HepG2 (cell line): ENCODE results near the gene GPT2. TPM values are rescaled to one million over a fixed set of nuclear protein-coding genes. Genes with fewer than 3 reads are reported as not detected.

Experiments used
- CEBPG ChIP-seq: IDR thresholded peaks from 2 replicates; pipeline ENCODE4 v1.6.1; 2016
- DPF2 ChIP-seq: sonication (generic); formaldehyde crosslinking; IDR thresholded peaks from 2 replicates; pipeline ENCODE4 v1.4.0; 2020; ENCODE audit warnings: mild to moderate bottlenecking, low read depth, missing genetic modification reagents, borderline replicate concordance
- FOSL1 ChIP-seq: sonication (generic); formaldehyde crosslinking; IDR thresholded peaks from 2 replicates; pipeline ENCODE4 v1.9.0; 2021; ENCODE audit warnings: missing genetic modification reagents, borderline replicate concordance
- JDP2 ChIP-seq: sonication (generic); formaldehyde crosslinking; IDR thresholded peaks from 2 replicates; pipeline ENCODE4 v1.8.1; 2022; ENCODE audit warnings: missing genetic modification reagents, borderline replicate concordance
- MIER2 ChIP-seq: IDR thresholded peaks from 2 replicates; pipeline ENCODE4 v1.6.1; 2016; ENCODE audit warnings: missing biosample characterization, missing genetic modification reagents
- NFIC ChIP-seq: IDR thresholded peaks from 2 replicates; pipeline ENCODE4 v1.6.1; 2012; ENCODE audit warnings: mild to moderate bottlenecking, low read length, inconsistent platforms
- SALL1 ChIP-seq: sonication (generic); formaldehyde crosslinking; IDR thresholded peaks from 2 replicates; pipeline ENCODE4 v1.8.0; 2022; ENCODE audit warnings: mild to moderate bottlenecking, missing genetic modification reagents
- SP2 ChIP-seq: sonication (generic); formaldehyde crosslinking; IDR thresholded peaks from 2 replicates; pipeline ENCODE4 v1.5.1; 2020; ENCODE audit warnings: mild to moderate bottlenecking, missing genetic modification reagents
- TCF12 ChIP-seq, 2 experiments: fragments of 450-650 bp in 1 of 2; sonication (generic) in 1 of 2; formaldehyde crosslinking in 1 of 2; IDR thresholded peaks; 2 replicates each; pipeline versions ENCODE4 v1.6.1 to v1.8.0; 2017 to 2022; ENCODE audit warnings: antibody characterized with exemption in 1 of 2, mild to moderate bottlenecking in 1 of 2, missing genetic modification reagents in 1 of 2, moderate library complexity in 1 of 2
- ZFP37 ChIP-seq: sonication (generic); formaldehyde crosslinking; IDR thresholded peaks from 2 replicates; pipeline ENCODE4 v1.4.0; 2020; ENCODE audit warnings: missing genetic modification reagents, borderline replicate concordance
- ZNF234 ChIP-seq: sonication (generic); formaldehyde crosslinking; conservative IDR thresholded peaks from 2 replicates; pipeline ENCODE4 v1.5.1; 2020; ENCODE audit warnings: mild to moderate bottlenecking, missing genetic modification reagents
- ZNF441 ChIP-seq: sonication (generic); formaldehyde crosslinking; IDR thresholded peaks from 2 replicates; pipeline ENCODE4 v1.7.0; 2021; ENCODE audit warnings: missing genetic modification reagents, borderline replicate concordance
- ZNF484 ChIP-seq: sonication (generic); formaldehyde crosslinking; IDR thresholded peaks from 2 replicates; pipeline ENCODE4 v1.5.1; 2020; ENCODE audit warnings: mild to moderate bottlenecking, low read depth, missing genetic modification reagents, borderline replicate concordance
- ZNF660 ChIP-seq: sonication (generic); formaldehyde crosslinking; IDR thresholded peaks from 2 replicates; pipeline ENCODE4 v1.5.1; 2020; ENCODE audit warnings: mild to moderate bottlenecking, low read depth, missing genetic modification reagents, borderline replicate concordance
- ZNF713 ChIP-seq: sonication (generic); formaldehyde crosslinking; IDR thresholded peaks from 2 replicates; pipeline ENCODE4 v1.4.0; 2020; ENCODE audit warnings: mild to moderate bottlenecking, missing genetic modification reagents
- polyA plus RNA-seq, 8 experiments: library from polyadenylated mRNA; depleted of rRNA in 3 of 8; stranded (reverse) in 7 of 8; unstranded in 1 of 8; fragments of >200 nt; fragmentation: Illumina TruSeq in 4 of 8; extraction: Trizol in 4 of 8; gene quantifications; 2 replicates each; pipeline versions ENCODE4 v1.2.1 to v1.2.3, GENCODE V29; 2011 to 2016; ENCODE audit warnings: low read depth in 4 of 8, missing spikeins in 1 of 8, mixed read lengths in 1 of 8; ENCODE audit not compliant: insufficient read depth in 1 of 8
- total RNA-seq, 5 experiments: library from RNA; depleted of rRNA; stranded (reverse); fragments of >200 nt; fragmentation: Illumina TruSeq; extraction: Trizol; gene quantifications; 2 replicates each; pipeline ENCODE4 v1.2.3, GENCODE V29; 2016; ENCODE audit warnings: low read depth in 1 of 5
- TF ChIP-seq, protein P1 (sequence below): sonication (generic); formaldehyde crosslinking; IDR thresholded peaks from 2 replicates; pipeline ENCODE4 v1.4.0; 2020; ENCODE audit warnings: mild to moderate bottlenecking, missing genetic modification reagents, borderline replicate concordance
- TF ChIP-seq, protein P2 (sequence below): sonication (generic); formaldehyde crosslinking; IDR thresholded peaks from 2 replicates; pipeline ENCODE4 v1.8.1; 2023; ENCODE audit warnings: mild to moderate bottlenecking, missing genetic modification reagents
- TF ChIP-seq, protein P3 (sequence below): sonication (generic); formaldehyde crosslinking; IDR thresholded peaks from 2 replicates; pipeline ENCODE4 v1.4.0; 2020; ENCODE audit warnings: missing genetic modification reagents, borderline replicate concordance

The GPT2 gene
- total and polyA plus RNA-seq, 2 of the 13 experiments (the other 11 are each of a cell fraction or from before 2014, with no cell fraction given) = 138 to 267 TPM

DNA sequence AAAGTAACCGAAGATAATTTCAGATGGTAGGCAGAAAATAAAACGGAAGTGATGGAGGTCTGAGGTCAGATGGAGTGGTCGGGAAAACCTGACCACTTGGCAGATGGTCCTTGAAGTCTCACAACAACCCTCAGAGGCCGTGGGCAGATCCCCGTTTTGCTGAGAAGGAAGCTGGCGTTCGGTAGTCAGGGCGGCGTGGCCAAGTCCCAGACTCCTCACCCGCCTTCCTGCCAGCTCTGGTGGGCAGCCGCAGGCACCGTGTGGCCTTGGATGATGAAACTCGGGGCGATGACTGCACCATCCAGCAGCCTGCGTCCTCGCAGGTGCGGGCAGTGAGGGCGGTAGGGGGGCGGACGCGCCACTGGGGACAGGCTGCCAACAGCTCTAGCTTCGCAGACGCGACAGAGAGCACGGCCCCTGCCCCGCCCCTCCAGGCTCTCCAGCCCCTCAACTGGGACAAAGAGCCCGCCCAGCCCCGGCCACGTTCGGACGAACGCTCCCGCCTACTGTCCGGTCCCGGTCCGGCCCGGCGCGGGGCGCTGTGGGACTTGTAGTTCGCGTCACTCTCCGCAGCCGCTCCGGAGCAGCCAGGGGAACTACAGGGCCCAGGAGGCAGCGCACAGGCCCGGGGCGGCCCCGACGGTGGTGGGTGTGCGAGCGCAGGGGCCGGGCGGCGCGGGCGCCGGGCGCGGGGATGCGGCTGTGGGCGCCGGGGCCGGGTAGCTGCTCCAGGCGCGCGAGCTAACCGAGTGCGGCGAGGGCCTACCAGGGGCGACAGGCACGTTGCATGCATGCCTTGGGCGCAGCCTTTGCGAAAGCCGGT, at the start of gene GPT2 (continued):
- TF ChIP-seq, protein P1, sequence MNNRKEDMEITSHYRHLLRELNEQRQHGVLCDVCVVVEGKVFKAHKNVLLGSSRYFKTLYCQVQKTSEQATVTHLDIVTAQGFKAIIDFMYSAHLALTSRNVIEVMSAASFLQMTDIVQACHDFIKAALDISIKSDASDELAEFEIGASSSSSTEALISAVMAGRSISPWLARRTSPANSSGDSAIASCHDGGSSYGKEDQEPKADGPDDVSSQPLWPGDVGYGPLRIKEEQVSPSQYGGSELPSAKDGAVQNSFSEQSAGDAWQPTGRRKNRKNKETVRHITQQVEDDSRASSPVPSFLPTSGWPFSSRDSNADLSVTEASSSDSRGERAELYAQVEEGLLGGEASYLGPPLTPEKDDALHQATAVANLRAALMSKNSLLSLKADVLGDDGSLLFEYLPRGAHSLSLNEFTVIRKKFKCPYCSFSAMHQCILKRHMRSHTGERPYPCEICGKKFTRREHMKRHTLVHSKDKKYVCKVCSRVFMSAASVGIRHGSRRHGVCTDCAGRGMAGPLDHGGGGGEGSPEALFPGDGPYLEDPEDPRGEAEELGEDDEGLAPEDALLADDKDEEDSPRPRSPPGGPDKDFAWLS (CRISPR knock-in tag) = no peak
- TF ChIP-seq ZNF484 (CRISPR knock-in tag) (no peak), ZNF441 (peak; percentile 18; the same call in 1 of the 2 replicates), ZFP37 (CRISPR knock-in tag) (peak; percentile 79; the same call in 1 of the 2 replicates), ZNF234 (CRISPR knock-in tag) (no peak), SP2 (CRISPR knock-in tag) (peak; percentile 70), ZNF660 (CRISPR knock-in tag) (no peak; the same call in 1 of the 2 replicates), FOSL1 (CRISPR knock-in tag) (no peak; the same call in 1 of the 2 replicates), NFIC (no peak; the same call in 1 of the 2 replicates), ZNF713 (CRISPR knock-in tag) (no peak), JDP2 (CRISPR knock-in tag) (no peak; the same call in 1 of the 2 replicates), DPF2 (peak; percentile 78), CEBPG (peak; percentile 100), SALL1 (CRISPR knock-in tag) (peak; percentile 97), MIER2 (peak; percentile 67), TCF12 (IDR thresholded peaks at IDR 0.05) (no peak), TCF12 (CRISPR knock-in tag; IDR thresholded peaks at IDR 0.05) (peak; percentile 6; the same call in 1 of the 2 replicates)
- TF ChIP-seq, protein P2, sequence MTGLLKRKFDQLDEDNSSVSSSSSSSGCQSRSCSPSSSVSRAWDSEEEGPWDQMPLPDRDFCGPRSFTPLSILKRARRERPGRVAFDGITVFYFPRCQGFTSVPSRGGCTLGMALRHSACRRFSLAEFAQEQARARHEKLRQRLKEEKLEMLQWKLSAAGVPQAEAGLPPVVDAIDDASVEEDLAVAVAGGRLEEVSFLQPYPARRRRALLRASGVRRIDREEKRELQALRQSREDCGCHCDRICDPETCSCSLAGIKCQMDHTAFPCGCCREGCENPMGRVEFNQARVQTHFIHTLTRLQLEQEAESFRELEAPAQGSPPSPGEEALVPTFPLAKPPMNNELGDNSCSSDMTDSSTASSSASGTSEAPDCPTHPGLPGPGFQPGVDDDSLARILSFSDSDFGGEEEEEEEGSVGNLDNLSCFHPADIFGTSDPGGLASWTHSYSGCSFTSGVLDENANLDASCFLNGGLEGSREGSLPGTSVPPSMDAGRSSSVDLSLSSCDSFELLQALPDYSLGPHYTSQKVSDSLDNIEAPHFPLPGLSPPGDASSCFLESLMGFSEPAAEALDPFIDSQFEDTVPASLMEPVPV = no peak
- TF ChIP-seq, protein P3, sequence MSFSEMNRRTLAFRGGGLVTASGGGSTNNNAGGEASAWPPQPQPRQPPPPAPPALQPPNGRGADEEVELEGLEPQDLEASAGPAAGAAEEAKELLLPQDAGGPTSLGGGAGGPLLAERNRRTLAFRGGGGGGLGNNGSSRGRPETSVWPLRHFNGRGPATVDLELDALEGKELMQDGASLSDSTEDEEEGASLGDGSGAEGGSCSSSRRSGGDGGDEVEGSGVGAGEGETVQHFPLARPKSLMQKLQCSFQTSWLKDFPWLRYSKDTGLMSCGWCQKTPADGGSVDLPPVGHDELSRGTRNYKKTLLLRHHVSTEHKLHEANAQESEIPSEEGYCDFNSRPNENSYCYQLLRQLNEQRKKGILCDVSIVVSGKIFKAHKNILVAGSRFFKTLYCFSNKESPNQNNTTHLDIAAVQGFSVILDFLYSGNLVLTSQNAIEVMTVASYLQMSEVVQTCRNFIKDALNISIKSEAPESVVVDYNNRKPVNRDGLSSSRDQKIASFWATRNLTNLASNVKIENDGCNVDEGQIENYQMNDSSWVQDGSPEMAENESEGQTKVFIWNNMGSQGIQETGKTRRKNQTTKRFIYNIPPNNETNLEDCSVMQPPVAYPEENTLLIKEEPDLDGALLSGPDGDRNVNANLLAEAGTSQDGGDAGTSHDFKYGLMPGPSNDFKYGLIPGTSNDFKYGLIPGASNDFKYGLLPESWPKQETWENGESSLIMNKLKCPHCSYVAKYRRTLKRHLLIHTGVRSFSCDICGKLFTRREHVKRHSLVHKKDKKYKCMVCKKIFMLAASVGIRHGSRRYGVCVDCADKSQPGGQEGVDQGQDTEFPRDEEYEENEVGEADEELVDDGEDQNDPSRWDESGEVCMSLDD = peak; percentile 64; the same call in 1 of the 2 replicates
